ENCODE data around the gene MTHFSD.

MTHFSD gene

DNA sequence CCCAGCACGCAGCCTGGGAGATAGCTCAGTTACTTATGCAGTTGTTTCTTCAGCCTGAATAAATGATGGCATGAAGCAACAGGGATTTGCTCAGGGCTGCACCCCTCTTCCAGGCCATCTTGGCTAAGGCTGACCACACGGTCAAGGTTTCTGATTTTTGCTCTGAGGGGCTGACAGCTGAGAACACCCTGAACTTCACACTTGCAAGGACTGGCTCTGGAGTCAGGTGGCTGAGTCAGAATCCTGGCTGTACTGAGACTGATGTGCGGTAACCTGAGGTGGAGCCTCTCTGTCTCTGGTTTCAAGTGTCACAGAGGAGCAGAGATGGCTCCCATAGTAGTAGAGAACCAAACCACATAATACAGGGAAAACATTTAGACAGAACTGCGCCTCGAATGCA lies 4.8 kb downstream of the MTHFSD start:
- no peak for DNase-seq (ENCODE audit: low spot score)

DNA sequence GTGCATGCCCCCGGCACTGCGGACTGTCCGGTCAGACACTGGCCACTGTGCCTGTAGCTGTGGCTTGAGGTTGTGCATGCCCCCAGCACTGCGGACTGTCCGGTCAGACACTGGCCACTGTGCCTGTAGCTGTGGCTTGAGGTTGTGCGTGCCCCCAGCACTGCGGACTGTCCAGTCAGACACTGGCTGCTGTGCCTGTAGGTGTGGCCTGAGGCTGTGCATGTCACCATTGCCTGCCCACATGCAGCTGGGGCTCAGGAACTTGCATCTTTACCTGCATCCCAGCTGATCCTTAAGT lies 5.2 kb downstream of the MTHFSD start:
- no peak for DNase-seq (ENCODE audit: low spot score)

DNA sequence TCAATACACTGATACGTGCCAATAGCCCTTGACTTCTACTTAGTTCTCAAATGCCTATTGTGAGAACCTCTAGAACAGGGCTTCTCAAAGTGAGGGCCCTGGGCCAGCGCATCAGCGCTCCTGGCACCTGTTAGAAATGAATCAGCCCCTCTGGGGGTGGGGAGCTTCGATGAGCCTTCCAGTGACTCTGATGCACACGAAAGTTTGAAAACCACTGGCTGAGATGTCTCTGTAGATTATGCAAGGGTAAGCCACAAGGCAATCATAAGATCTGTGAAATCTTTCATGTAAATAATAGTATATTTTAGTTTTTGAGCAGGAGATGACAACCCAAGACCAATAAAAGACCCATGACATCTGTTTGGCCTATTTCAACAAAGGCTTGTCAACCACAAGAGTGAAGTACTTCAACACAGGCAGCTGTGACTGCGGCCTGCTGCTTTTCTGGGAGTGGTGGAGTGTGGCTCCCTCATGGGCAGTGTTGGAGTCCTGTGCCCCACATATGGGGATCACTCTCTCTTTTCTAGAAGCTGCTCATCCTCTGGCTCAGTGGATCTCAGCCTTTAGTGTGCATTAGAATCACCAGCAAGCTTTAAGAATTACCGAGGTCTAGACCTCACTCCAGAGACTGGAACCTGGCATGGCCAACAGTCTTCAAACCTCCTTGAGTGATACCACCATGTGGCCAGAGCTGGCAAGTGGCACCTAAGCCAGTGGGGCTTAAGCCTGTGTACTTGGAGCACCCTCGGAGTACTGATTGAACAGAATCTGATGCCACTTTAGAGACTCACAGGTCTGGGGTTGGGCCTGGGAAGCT lies 5.8 kb downstream of the MTHFSD start:
- DNase-seq (ENCODE audit: low spot score): no peak

DNA sequence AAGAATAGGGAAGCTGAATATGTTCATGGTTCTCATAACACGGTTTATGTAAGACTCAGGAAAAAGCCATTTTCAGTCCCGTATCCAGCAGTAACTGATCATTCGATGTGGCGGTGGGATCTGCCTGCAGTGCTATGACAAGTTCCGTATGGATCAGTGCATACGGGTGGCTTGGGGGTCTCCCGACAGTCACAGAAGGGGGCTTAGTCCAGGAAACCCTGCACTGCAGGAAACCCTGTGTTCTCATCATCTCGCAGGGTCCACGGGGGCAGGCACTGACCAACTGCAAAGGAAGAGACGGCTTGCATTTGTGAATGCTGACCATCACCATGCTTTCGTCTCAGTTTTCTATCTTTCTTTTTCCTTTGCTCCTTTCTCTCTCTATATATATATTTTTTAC lies 7.7 kb downstream of the MTHFSD start:
- DNase-seq (ENCODE audit: low spot score): no peak

DNA sequence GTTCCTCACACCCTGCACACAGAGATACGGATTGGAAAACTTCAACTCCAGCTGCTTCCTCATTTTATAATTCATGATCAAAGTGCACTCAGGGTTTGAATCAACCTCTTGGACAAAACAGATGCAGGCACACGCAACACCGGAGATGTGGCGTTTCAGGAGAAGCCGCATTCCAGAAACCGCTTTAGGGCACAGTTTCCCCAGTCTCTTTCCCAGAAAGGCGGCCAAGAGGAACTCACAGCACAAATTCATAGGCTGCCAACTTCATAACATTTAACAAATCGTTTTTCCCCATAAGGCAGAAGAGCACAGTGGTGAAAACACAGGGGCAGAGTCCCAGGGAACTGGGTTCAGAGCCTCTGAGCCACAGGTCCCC lies 8.4 kb downstream of the MTHFSD start:
- DNase-seq (ENCODE audit: low spot score): no peak

DNA sequence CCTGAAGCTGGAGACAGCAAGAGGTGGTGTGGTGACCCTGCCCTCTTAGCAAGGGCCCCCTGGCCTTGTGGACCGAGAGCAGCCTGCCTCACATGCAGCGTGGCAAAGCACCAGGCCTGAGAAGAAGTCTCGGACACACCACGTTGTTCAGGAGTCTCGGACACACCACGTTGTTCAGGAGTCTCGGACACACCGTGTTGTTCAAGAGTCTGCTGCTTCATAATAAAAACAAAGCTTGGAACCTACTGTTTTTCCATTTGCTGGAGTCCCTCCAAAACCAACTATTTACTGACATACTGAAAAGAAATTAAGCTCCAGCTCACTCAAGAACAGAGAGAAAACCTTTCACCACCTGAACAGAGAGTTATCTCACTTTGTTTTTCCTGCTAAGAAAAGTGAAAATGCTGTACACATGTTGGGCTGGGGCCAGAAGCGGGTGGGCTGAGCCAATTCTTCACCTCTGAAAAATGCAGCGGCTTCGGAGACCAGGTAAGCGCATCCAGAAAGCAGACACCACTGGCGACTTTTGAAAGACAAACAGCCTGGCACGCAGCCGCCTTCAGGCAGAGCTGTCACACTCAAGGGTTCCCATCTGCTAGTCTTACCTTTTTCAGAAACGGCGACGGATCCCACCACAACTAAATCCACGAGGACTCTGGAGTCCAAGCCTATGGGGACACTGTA lies 8.9 kb downstream of the MTHFSD start:
- no peak for DNase-seq (ENCODE audit: low spot score)

DNA sequence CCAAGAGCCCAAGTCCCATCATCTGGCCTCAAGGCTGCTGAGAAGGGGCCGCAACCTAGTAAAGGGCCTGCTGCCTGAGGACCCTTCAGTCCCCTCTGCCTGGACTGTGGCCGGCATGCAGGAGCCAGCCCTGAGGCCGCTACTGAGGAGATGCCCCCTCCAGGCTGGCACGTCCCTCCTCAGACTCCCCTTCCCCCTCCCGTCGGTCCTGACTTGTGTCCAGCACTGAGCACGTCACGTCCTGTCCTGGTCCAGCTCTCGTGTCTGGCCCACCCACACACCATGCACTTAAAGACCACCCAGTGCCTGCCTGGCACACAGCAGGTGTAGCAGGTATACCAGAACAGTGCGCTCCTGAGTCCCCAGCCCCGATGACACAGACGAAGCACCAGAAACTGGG lies 9.6 kb downstream of the MTHFSD start:
- DNase-seq (ENCODE audit: low spot score): no peak

DNA sequence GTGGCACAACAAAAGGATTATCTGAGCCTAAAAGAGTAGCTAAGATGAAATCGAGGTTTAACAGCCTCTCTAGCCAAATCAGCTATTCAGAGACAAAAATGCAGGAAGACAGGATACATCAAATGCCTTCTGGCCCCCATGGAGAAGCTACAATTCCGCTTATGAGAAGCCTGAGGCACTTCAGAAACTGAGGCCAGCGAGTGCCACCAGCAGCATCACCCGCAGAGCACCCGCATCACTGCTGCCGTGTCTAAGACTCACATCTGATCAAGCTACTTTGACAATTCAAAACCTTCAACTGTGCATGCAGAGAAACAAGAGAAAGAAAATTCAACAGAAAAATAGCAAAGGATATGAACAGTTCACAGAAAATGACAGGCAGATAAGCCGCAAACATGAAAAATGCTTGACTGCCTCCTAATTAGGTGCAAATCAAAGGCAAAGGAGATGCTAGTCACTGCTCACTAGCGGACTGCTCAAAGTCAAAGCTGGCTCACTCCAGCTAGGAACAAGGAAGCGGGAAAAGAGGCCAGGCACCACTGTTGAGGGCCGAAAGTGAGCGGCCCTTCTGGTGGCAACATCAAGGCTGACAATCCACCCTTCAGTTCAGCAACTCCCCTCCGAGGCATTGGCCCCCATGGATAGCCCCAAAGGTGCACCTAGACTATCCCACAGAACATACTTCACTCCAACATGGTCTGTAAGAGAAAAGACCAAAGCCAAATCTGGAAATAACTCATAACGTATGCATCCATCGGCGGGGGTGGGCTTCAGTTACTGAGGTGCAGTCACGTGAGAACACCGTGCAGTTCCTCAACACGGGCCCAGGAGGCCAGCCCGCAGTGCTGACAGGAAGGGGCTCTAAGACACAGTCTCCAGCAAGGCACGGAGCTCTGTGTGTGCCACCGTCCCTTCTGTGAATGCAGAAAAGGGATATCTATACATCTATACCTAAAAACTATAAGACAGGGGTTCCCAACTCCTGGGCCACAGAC lies 12.0 kb downstream of the MTHFSD start:
- DNase-seq (ENCODE audit: low spot score): no peak

DNA sequence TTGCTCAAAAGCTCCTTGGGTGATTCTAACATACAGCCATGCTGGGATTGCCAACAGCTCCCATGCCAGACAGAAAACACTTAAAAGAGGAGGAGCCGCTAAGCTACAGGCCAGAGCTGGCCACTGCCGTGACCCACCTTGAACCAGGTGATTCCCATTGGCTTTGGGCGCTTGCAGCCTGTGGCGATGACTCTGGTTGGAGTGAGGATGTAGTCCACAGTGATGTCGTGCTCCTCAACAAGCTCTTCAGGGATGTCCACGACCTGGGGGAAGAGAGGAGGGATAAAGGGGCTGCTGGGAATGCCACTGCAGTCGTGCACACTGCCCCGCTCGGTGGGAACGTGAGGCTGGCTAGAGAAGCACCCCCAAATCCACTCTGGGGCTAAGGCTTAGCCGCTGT lies 13.5 kb downstream of the MTHFSD start:
- DNase-seq (ENCODE audit: low spot score): no peak

DNA sequence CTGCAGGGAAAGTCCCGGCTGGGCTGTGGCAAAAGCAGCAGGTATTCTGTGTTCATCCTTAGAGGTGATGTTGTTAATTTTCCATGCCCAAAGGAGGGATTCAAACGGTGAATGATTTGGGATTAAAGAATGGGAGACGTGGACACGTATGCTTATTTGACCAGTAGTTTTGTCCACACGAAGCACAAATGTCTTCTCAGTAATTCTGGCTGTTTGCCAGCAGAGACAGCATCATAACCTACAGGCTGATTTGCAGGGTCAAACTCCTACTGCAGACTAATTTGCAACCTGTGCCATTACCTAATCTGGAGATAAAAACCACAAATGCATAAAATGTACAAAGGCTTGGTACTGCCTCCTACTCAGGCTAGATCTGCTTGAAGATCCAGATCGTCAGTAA lies 14.1 kb downstream of the MTHFSD start:
- DNase-seq (ENCODE audit: low spot score): no peak

DNA sequence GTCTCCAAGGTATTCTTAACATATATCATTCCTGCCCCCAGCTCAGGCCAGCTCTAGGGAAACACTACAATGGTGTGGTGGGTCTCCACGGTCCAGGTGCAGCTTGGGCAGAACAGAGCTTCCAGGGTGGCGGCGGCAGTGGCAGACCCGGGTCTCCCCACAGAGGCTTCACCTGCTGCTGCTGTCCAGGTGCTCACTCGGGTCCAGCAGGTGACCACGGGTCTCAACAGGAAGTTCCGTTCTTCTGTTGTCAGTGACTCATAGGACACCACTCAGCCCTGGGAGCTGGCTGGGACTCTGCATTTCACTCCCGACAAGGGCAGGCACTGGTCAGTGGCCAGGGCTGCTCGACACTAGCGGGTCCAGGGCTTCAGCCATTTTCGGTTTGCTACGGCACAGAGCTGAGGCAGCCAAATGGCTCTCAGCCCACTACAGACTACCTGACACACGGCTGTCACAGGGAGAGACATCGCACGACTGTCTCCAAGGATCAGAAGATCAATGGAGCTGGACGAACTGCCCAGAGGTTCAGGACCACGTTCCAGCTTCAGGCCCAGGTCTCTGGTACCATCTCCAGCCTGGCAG lies 16.7 kb downstream of the MTHFSD start:
- no peak for DNase-seq (ENCODE audit: low spot score)

DNA sequence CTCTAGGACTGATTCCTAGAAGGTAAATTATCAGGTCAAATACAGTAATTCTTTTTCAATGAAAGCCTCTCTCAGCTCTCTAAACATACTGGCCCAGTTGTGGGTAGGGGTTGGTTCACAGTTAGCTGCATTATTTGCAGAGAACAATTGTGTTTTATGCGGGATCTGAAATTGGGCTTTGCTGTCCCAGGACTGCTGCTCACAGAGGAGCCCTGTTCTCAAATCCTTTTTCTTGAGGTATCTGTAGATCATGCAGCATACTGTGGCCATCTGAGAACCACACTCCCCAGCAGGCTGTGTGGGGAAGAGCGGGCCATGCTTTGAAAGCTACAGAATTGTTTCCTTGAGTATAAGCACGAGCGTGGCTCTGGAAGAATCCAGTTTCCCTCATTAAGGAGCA lies 17.5 kb downstream of the MTHFSD start:
- no peak for DNase-seq (ENCODE audit: low spot score)

DNA sequence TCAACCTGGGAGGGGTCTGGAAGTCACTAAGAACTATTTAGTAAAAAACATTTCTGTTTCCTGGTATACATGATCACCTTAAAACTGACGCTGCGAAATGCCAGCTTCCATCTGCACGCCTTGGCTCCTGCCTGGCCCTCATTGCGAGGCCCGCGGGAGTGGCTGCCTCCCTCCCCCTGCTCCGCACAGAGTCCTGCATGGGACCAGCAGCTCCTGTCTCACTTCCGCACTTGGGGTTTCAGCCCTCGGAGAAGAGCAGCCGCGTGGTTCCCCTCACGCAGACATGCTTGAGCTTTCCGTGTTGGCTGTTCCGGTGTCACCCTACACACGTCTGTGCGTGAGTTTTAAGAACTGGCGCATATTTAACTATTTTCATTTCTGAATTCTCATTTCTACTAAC lies 18.4 kb downstream of the MTHFSD start:
- no peak for DNase-seq (ENCODE audit: low spot score)

DNA sequence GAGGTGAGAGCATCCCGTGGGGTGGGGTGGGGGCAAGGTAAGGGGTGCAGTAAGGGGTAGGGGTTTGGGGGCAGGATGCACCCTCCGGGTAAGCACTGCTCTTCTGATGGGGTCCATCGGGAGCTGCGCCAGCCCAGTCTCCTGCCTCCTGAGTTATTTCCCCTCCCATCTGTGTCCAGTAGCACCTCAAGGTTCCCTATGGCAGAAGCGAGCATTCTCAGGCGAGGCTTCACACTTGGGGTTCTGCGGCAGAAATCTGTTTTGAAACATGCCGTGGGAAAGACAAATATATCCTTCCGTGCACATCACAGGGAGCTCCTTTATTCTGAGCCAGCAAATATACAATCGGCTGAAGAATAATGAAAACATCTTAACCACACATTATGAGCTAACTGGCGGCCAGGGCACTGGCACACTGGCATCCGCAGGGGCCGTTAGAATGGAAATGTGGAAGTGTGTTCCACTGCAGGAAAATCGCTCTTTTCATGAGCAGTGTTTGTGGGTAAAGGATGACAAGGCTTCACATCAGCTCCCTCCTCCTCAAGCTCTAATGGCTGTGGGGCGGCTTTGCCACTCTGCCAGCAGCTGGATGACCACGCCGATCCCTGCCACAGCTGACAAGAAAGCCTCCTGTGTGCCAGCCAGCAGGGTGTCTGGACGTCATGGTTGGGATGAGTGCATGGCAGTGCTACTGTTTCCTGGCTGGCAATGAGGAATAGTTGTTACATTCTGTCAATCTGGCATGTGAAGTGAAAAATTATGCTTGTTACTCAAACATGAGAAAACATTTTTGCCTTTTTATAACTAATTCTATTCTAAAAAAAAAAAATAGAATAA lies 20.0 kb downstream of the MTHFSD start:
- no peak for DNase-seq (ENCODE audit: low spot score)

DNA sequence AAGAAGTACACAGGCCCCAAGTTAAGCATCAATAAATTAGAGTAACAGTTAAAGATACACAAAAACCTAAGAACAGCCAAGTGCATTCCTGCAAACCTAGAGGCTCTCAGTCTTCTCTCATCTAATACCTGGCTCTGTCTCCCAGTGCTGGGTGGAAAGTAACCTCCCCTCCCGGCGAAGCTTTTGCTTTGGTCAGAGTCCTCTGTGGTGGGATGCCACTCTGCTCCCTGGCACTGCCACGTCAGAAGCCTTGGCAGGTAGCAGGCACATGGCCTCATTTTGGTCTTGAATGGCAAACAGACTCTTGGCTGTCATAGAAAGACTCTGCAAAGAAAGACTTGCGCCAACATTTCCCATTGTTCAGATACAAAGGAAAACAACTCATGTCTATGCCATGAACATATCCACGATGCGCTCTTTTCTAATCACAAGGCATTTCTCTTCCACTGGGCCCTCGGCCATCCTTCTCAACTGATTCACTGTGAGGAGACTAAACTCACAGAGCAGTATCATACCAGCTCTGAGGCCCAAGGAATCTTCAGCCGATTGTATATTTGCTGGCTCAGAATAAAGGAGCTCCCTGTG lies 21.2 kb downstream of the MTHFSD start:
- DNase-seq (ENCODE audit: low spot score): no peak

DNA sequence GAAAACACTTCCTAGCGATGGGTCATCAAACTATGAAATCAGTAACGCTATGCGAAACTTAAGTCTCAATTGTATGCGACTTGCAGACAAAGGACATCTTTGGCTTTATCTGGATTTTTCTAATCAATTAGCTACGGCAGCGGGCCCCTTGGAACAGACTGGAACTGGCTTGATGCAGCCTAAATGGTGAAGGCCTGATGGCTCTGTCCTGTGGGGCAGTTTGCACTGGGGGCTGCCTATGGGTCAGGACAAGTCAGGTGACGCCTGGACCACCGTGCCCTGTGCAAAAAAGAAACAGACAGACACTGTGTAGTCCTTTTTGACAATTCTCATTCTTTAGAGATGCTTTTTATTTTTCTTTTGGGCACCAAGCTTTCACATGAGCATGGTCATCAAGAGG lies 22.0 kb downstream of the MTHFSD start:
- no peak for DNase-seq (ENCODE audit: low spot score)

DNA sequence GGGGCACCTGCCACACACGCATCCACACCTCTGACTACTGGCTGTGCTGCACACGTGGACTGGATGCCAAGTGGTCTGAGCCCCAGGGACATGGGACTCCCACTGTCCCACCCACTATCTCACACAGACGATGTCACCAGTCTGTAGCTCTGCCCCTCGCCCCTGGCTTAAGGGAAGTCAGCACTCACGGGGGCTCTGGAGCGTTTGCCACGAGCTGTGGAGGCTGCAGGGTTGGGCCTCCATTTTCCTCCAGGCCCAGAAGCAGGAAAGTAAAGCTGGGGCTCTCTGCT lies 22.6 kb downstream of the MTHFSD start:
- DNase-seq (ENCODE audit: low spot score): no peak

DNA sequence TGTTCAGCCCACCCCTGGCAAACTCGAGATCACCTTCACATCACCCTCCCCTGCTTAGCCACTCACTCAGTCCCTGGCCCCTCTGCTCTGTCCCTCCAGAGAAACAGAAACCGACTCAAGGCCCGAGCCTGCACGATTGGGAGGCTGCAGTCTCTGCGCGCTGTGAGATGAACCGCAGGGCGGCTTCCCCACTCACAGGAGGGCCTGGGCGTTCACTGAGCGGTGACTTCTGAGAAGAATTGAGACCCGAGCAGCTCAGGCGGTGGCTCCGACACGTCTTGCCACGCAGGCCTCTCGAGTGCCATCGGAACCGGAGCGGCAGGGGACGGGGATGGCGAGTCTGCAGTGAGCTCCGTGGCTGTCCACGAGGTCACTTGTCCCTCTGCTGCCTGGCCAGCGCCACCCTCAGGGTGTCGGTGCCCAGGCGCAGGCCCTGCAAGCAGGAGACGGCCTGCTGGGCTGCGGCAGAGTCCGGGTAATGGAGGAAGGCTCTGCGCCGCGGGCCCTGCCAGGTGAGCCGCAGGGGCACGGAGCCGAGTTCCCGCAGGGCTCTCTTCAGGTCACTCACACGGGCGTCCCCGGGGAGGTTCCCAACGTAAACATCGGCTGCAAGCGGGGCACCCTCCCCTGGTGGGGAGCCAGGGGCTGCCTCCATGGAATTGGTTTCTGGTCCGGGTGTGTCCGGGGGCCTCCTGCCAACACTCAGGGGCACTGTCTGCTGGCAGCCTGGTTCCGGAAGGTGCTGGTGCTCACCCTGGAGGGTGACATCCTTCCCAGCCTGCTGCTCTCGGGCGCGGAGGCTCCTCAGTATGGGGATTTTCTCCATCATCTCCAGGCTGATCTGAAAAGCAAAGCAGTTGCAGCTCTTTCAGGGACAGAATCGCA lies 23.2 kb downstream of the MTHFSD start:
- DNase-seq (ENCODE audit: low spot score): no peak

DNA sequence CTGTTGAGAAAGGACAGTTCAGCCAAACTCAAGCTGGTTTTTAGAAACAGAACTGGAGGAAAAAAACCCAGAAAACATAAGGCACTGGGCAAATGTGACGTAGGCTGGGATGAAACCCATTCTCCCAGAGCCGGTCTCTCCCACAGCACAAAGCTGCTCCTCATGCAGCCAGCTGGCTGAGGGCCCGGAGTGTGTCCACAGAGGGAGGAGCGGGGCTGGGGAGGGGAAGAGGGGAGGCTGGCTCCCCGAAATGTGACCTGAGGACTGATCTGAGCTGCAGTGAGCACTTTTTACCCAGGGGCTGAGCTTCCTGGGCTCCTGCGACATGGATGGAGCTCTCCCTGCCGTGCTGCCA lies 23.9 kb downstream of the MTHFSD start:
- DNase-seq (ENCODE audit: low spot score): no peak

Data from SW480 (cell line).